Nephron progenitor cell (in vitro differentiated cells): ENCODE results near the gene BTF3L4.

ENCODE experiments used
- DNase-seq: peaks from one replicate; pipeline ENCODE4 v3.0.0; 2021
- H3K27ac Mint-ChIP-seq: 2 replicates; pipeline ENCODE4 v1.8.0; 2021; ENCODE audit warnings: mild to moderate bottlenecking, moderate library complexity, mixed read lengths
- H3K27me3 Mint-ChIP-seq: 2 replicates; pipeline ENCODE4 v1.8.0; 2021; ENCODE audit warnings: mild to moderate bottlenecking, low read depth, mixed read lengths; ENCODE audit not compliant: poor library complexity
- H3K36me3 Mint-ChIP-seq: 2 replicates; pipeline ENCODE4 v1.8.0; 2021; ENCODE audit warnings: low read depth, mixed read lengths
- H3K4me1 Mint-ChIP-seq: 2 replicates; pipeline ENCODE4 v1.8.0; 2021; ENCODE audit warnings: mixed read lengths
- H3K4me3 Mint-ChIP-seq: 2 replicates; pipeline ENCODE4 v1.8.0; 2021; ENCODE audit warnings: mild to moderate bottlenecking, moderate library complexity, mixed read lengths
- H3K9me3 Mint-ChIP-seq: 2 replicates; pipeline ENCODE4 v1.8.0; 2021; ENCODE audit warnings: mild to moderate bottlenecking, moderate library complexity, mixed read lengths
- CTCF ChIP-seq: fragments of 200-600 bp; sonication (generic); IDR thresholded peaks from 2 replicates; pipeline ENCODE4 v1.5.0; 2021; ENCODE audit warnings: antibody characterized with exemption

BTF3L4 gene

DNA sequence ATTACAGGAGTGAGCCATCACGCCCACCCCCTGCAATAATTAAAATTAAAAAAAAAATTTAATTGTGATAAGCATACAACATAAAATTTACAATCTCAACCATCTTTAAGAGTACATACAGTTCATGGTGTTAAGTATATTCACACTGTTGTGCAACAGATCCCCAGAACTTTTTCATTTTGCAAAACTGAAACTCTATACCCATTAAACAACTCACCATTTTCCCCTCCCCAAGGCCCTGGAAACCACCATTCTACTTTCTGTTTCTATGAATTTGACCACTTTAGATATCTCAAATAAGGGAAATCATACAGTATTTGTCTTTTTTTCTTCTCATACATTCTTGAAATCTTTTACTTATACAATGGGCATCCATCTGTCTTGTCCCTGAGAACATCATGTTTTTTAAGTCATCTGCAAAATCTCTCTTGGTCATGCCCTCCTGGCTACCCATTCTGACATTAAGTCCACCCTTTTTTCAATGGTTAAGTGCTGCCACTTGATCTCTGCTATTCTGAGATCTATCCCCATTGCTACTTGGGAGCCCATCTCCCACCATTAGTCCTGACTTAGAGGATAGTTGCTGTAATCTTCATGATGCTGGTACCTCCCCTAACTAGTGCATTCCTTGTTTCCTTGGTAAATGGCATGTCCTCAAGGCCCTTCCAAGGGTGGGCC lies 46.4 kb downstream of the BTF3L4 start:
- no peaks in the 10 kb centered on the region for H3K36me3 Mint-ChIP-seq
- TF ChIP-seq CTCF: no peak
- H3K4me3 Mint-ChIP-seq: no peak overlapping the region
- no peak for DNase-seq
- H3K27ac Mint-ChIP-seq: no peak overlapping the region
- no peaks in the 10 kb centered on the region for H3K27me3 Mint-ChIP-seq
- no peaks in the 10 kb centered on the region for H3K9me3 Mint-ChIP-seq
- no peaks in the 10 kb centered on the region for H3K4me1 Mint-ChIP-seq

DNA sequence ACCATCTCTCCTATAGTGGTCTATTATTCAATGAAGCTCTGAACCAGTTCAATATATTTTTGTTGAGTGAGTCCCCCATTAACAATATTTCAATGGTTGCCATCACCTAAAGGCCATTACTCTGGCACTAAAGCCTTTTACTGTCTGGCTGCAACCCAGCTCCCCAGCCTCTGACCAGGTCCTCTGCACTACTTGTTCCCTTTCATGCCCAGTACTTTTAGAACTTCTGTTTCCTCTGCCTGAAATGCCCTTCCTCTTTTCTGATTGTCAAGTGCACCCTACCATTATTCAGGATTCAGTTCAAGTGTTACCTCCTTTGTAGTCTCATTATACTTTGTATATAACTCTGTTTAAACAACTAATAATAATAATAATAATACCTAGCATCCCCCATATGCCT lies 55.4 kb downstream of the BTF3L4 start:
- no peaks in the 10 kb centered on the region for H3K9me3 Mint-ChIP-seq
- no peak overlapping the region for H3K27ac Mint-ChIP-seq
- H3K27me3 Mint-ChIP-seq: no peaks in the 10 kb centered on the region
- no peaks in the 10 kb centered on the region for H3K36me3 Mint-ChIP-seq
- TF ChIP-seq CTCF: no peak
- no peak overlapping the region for H3K4me3 Mint-ChIP-seq
- no peak for DNase-seq
- H3K4me1 Mint-ChIP-seq: no peaks in the 10 kb centered on the region

- H3K4me1 Mint-ChIP-seq: no peaks in the 10 kb centered on the region
- H3K36me3 Mint-ChIP-seq: no peaks in the 10 kb centered on the region
- no peaks in the 10 kb centered on the region for H3K9me3 Mint-ChIP-seq
- H3K27ac Mint-ChIP-seq: no peak overlapping the region
- TF ChIP-seq CTCF: no peak
- DNase-seq: no peak
- H3K27me3 Mint-ChIP-seq: peaks cover 1% of the 10 kb centered on the region
- H3K4me3 Mint-ChIP-seq: no peak overlapping the region
Observed at GRCh38 chr1:52112489-52112888, 56.4 kb downstream of the BTF3L4 start.

DNA sequence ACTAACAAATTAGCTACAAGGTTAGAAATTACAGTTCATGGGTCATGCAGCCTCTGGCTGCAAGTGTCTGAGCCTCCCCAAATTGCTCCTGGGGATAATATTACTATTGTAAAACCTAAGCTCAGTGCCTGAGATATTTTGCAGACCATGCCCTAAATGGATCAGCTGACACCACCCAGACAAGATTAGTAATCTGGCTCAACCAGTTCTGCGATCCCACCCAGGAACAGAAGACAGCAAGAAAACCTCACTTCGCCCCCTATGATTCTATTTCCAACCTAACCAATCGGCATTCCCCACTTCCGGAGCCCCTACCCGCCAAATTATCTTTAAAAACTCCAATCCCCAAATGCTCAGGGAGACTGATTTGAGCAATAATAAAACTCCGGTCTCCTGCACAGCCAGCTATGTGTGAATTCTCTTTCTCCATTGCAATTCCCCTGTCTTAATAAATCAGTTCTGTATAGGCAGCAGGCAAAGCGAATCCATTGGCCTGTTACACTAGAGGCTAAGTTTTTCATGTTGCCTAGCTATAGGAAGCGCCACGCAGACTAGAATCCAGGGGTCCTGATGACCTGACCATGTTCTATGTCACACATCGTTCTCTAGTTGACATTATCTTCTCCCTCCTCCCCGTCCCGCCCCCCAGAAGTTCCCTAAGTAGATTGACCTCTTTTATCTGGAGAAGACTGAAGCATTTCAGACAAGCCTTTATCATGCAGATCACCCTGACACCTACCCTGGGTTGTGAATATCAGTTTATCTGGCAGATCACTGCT lies 63.4 kb downstream of the BTF3L4 start:
- no peak for DNase-seq
- Mint-ChIP-seq H3K36me3 (no peaks in the 10 kb centered on the region), H3K4me3 (no peak overlapping the region), H3K9me3 (no peaks in the 10 kb centered on the region), H3K4me1 (peaks cover 7% of the 10 kb centered on the region), H3K27ac (no peak overlapping the region), H3K27me3 (peaks cover 19% of the 10 kb centered on the region)
- no peak for TF ChIP-seq CTCF

GRCh38 chr1:52122384-52122783 lies 66.3 kb downstream of the BTF3L4 start:
- no peaks in the 10 kb centered on the region for H3K36me3 Mint-ChIP-seq
- H3K4me3 Mint-ChIP-seq: no peak overlapping the region
- H3K9me3 Mint-ChIP-seq: no peaks in the 10 kb centered on the region
- no peak for TF ChIP-seq CTCF
- peaks cover 35% of the 10 kb centered on the region for H3K27me3 Mint-ChIP-seq
- H3K27ac Mint-ChIP-seq: no peak overlapping the region
- DNase-seq: no peak
- peaks cover 7% of the 10 kb centered on the region for H3K4me1 Mint-ChIP-seq

- peaks cover 7% of the 10 kb centered on the region for H3K4me1 Mint-ChIP-seq
Observed at GRCh38 chr1:52123622-52124021, 67.5 kb downstream of the BTF3L4 start.

More at GRCh38 chr1:52123622-52124021, 67.5 kb downstream of the BTF3L4 start:
- Mint-ChIP-seq H3K9me3 (no peaks in the 10 kb centered on the region), H3K27me3 (peaks cover 37% of the 10 kb centered on the region), H3K4me3 (no peak overlapping the region), H3K36me3 (no peaks in the 10 kb centered on the region), H3K27ac (no peak overlapping the region)
- DNase-seq: no peak
- no peak for TF ChIP-seq CTCF
